SJSA1 (cell line): Measurements from ENCODE around the gene PFDN5. TPM values are rescaled to one million over a fixed set of nuclear protein-coding genes. Genes with fewer than 3 reads are reported as not detected.
"Not testable (repeated sequence)": the region's sequence is repeated elsewhere in the genome, so short reads cannot be mapped to it uniquely, and the experiment has no call there.

Experiments used
- DNase-seq, 2 experiments: peaks; one replicate each; pipeline ENCODE4 v3.0.0-alpha.2; 2015 to 2020; ENCODE audit warnings: low spot score in 2 of 2, low read depth in 1 of 2
- H3K27ac ChIP-seq: fragments of 250-450 bp; sonication (Bioruptor Pico); 2 replicates; pipeline ENCODE4 v1.5.1; 2020; ENCODE audit warnings: mild to moderate bottlenecking, moderate library complexity
- H3K27me3 ChIP-seq: fragments of 250-450 bp; sonication (Bioruptor Pico); replicated peaks from 2 replicates; pipeline ENCODE4 v1.5.1; 2020; ENCODE audit warnings: mild to moderate bottlenecking, moderate library complexity
- H3K36me3 ChIP-seq: fragments of 250-450 bp; sonication (Bioruptor Pico); 2 replicates; pipeline ENCODE4 v1.5.1; 2020; ENCODE audit warnings: mild to moderate bottlenecking
- H3K4me1 ChIP-seq: fragments of 250-450 bp; sonication (Bioruptor Pico); replicated peaks from 2 replicates; pipeline ENCODE4 v1.6.1; 2021; ENCODE audit warnings: mild to moderate bottlenecking
- H3K4me3 ChIP-seq: fragments of 250-450 bp; sonication (Bioruptor Pico); 2 replicates; pipeline ENCODE4 v1.5.1; 2020; ENCODE audit warnings: mild to moderate bottlenecking
- H3K9me3 ChIP-seq: fragments of 250-450 bp; sonication (Bioruptor Pico); replicated peaks from 2 replicates; pipeline ENCODE4 v1.5.1; 2020; ENCODE audit warnings: mild to moderate bottlenecking
- total RNA-seq: library from RNA; depleted of rRNA; stranded (reverse); fragments of >200 nt; shearing (Covaris generic); gene quantifications from 2 replicates; pipeline ENCODE4 v1.2.3, GENCODE V29; 2014

The PFDN5 gene
- total RNA-seq, 1 experiment from 2014 or later, result 450 TPM

- no peak overlapping the region for H3K27ac ChIP-seq
- no peak overlapping the region for H3K4me3 ChIP-seq
- DNase-seq, result no peak
- no peaks in the 10 kb centered on the region; the same call in 1 of the 2 replicates for H3K36me3 ChIP-seq
- no peaks in the 10 kb centered on the region for H3K9me3 ChIP-seq
- H3K27me3 ChIP-seq, result no peaks in the 10 kb centered on the region
- peaks cover 19% of the 10 kb centered on the region for H3K4me1 ChIP-seq
Measured at GRCh38 chr12:53326460-53327185, 31.3 kb downstream of the PFDN5 start.

GRCh38 chr12:53327435-53328042 is 32.2 kb downstream of the PFDN5 start:
- Histone ChIP-seq H3K36me3 (no peaks in the 10 kb centered on the region; the same call in 1 of the 2 replicates), H3K4me1 (peaks cover 14% of the 10 kb centered on the region), H3K27ac (no peak overlapping the region), H3K27me3 (no peaks in the 10 kb centered on the region), H3K4me3 (no peak overlapping the region), H3K9me3 (no peaks in the 10 kb centered on the region)
- DNase-seq, result no peak

- H3K4me3 ChIP-seq, result no peak overlapping the region
- no peaks in the 10 kb centered on the region; the same call in 1 of the 2 replicates for H3K36me3 ChIP-seq
- H3K4me1 ChIP-seq, result peaks cover 14% of the 10 kb centered on the region
- no peaks in the 10 kb centered on the region for H3K9me3 ChIP-seq
- no peak for DNase-seq
- H3K27ac ChIP-seq, result no peak overlapping the region
- H3K27me3 ChIP-seq, result no peaks in the 10 kb centered on the region
Measured at GRCh38 chr12:53328043-53328435, 32.7 kb downstream of the PFDN5 start.

GRCh38 chr12:53330671-53331070 is 35.3 kb downstream of the PFDN5 start:
- no peak overlapping the region for H3K4me3 ChIP-seq
- no peak overlapping the region for H3K27ac ChIP-seq
- no peaks in the 10 kb centered on the region for H3K27me3 ChIP-seq
- DNase-seq, result no peak
- peaks cover 5% of the 10 kb centered on the region for H3K4me1 ChIP-seq
- H3K9me3 ChIP-seq, result no peaks in the 10 kb centered on the region
- H3K36me3 ChIP-seq, result no peaks in the 10 kb centered on the region

GRCh38 chr12:53332339-53332738 is 37.0 kb downstream of the PFDN5 start:
- not testable (repeated sequence) for H3K36me3 ChIP-seq, H3K4me1 ChIP-seq, H3K9me3 ChIP-seq, H3K4me3 ChIP-seq, H3K27me3 ChIP-seq, DNase-seq, H3K27ac ChIP-seq

GRCh38 chr12:53332744-53333143 is 37.4 kb downstream of the PFDN5 start:
- Histone ChIP-seq H3K27me3 (peaks cover 4% of the 10 kb centered on the region), H3K4me3 (no peak overlapping the region), H3K4me1 (no peaks in the 10 kb centered on the region), H3K36me3 (no peaks in the 10 kb centered on the region), H3K9me3 (no peaks in the 10 kb centered on the region), H3K27ac (no peak overlapping the region)
- no peak for DNase-seq

GRCh38 chr12:53333289-53333688 is 37.9 kb downstream of the PFDN5 start:
- H3K36me3 ChIP-seq, result no peaks in the 10 kb centered on the region
- no peaks in the 10 kb centered on the region for H3K4me1 ChIP-seq
- H3K27me3 ChIP-seq, result peaks cover 4% of the 10 kb centered on the region
- no peak overlapping the region for H3K4me3 ChIP-seq
- DNase-seq, result no peak
- no peak overlapping the region for H3K27ac ChIP-seq
- H3K9me3 ChIP-seq, result no peaks in the 10 kb centered on the region

GRCh38 chr12:53333845-53334244 is 38.5 kb downstream of the PFDN5 start:
- H3K27me3 ChIP-seq, result peaks cover 8% of the 10 kb centered on the region
- H3K36me3 ChIP-seq, result no peaks in the 10 kb centered on the region
- no peak overlapping the region for H3K27ac ChIP-seq
- H3K9me3 ChIP-seq, result no peaks in the 10 kb centered on the region
- DNase-seq, result no peak
- H3K4me3 ChIP-seq, result no peak overlapping the region
- H3K4me1 ChIP-seq, result peaks cover 4% of the 10 kb centered on the region; the same call in 1 of the 2 replicates

- H3K4me1 ChIP-seq, result peaks cover 4% of the 10 kb centered on the region; the same call in 1 of the 2 replicates
- DNase-seq, result no peak
- H3K9me3 ChIP-seq, result no peaks in the 10 kb centered on the region
- no peak overlapping the region for H3K4me3 ChIP-seq
- no peaks in the 10 kb centered on the region for H3K36me3 ChIP-seq
- peaks cover 8% of the 10 kb centered on the region for H3K27me3 ChIP-seq
- H3K27ac ChIP-seq, result no peak overlapping the region
Measured at GRCh38 chr12:53334822-53335221, 39.5 kb downstream of the PFDN5 start.

GRCh38 chr12:53336181-53336681 is 40.9 kb downstream of the PFDN5 start, which contains the start of gene SP7:
Gene SP7, minus strand, starts transcription at chr12:53336354. Its CDS starts 708 bp downstream, at chr12:53335646.
- Histone ChIP-seq H3K9me3 (no peaks in the 10 kb centered on the region), H3K36me3 (no peaks in the 10 kb centered on the region), H3K4me3 (no peak within 1 kb of the TSS), H3K27me3 (peaks cover 8% of the 10 kb centered on the region), H3K27ac (no peak within 1 kb of the TSS), H3K4me1 (peaks cover 4% of the 10 kb centered on the region; the same call in 1 of the 2 replicates)
- no peak for DNase-seq

GRCh38 chr12:53338017-53338416 is 42.7 kb downstream of the PFDN5 start:
- Histone ChIP-seq H3K4me3 (no peak overlapping the region), H3K27me3 (peaks cover 8% of the 10 kb centered on the region), H3K27ac (no peak overlapping the region), H3K4me1 (peaks cover 4% of the 10 kb centered on the region; the same call in 1 of the 2 replicates), H3K36me3 (no peaks in the 10 kb centered on the region), H3K9me3 (no peaks in the 10 kb centered on the region)
- no peak for DNase-seq

GRCh38 chr12:53338916-53339315 is 43.6 kb downstream of the PFDN5 start:
- peaks cover 8% of the 10 kb centered on the region for H3K27me3 ChIP-seq
- no peaks in the 10 kb centered on the region for H3K9me3 ChIP-seq
- no peak overlapping the region for H3K27ac ChIP-seq
- no peak for DNase-seq
- H3K36me3 ChIP-seq, result no peaks in the 10 kb centered on the region
- H3K4me3 ChIP-seq, result no peak overlapping the region
- H3K4me1 ChIP-seq, result peaks cover 4% of the 10 kb centered on the region; the same call in 1 of the 2 replicates

GRCh38 chr12:53340398-53340797 is 45.1 kb downstream of the PFDN5 start:
- Histone ChIP-seq H3K36me3 (no peaks in the 10 kb centered on the region), H3K4me1 (peaks cover 6% of the 10 kb centered on the region), H3K27me3 (peaks cover 8% of the 10 kb centered on the region), H3K9me3 (no peaks in the 10 kb centered on the region), H3K27ac (no peak overlapping the region), H3K4me3 (no peak overlapping the region)
- DNase-seq, result no peak

GRCh38 chr12:53343449-53343848 is 48.1 kb downstream of the PFDN5 start:
- H3K36me3 ChIP-seq, result no peaks in the 10 kb centered on the region
- H3K9me3 ChIP-seq, result no peaks in the 10 kb centered on the region
- peaks cover 14% of the 10 kb centered on the region for H3K4me1 ChIP-seq
- H3K4me3 ChIP-seq, result no peak overlapping the region
- 0 out of 2 replicates have a peak, but pooled peaks cover 4% of the 10 kb centered on the region for H3K27me3 ChIP-seq
- no peak for DNase-seq
- no peak overlapping the region for H3K27ac ChIP-seq
